IMR-90 (cell line): ENCODE measurements around the gene PLXNA4. TPM values are rescaled to one million over a fixed set of nuclear protein-coding genes. Genes with fewer than 3 reads are reported as not detected.

Source experiments
- ATAC-seq: fragments of 200-7000 bp; cut with Tn5 transposase; 2 replicates; pipeline ENCODE4 v1.9.1; 2020; ENCODE audit warnings: low read depth, mild to moderate bottlenecking, moderate library complexity
- BruUV-seq: library from RNA; stranded (reverse); fragments of 400-500 nt; replicated peaks from 2 replicates; lab custom pipeline; 2021; lab: Mats Ljungman, UMichigan
- CTCF ChIA-PET: fragments of 300-600 bp; formaldehyde crosslinking; extraction: SDS; loops from one replicate; lab custom pipeline; 2021; ENCODE audit warnings: antibody characterized with exemption; lab: Yijun Ruan, JAX
- POLR2A ChIA-PET: fragments of 300-600 bp; sonication (Branson Sonifier 250); formaldehyde crosslinking; loops from one replicate; lab custom pipeline; 2022; ENCODE audit warnings: antibody characterized with exemption; ENCODE audit not compliant: unreplicated experiment; lab: Charles Lee
- DNase-seq: peaks from one replicate; pipeline ENCODE4 v3.0.0; 2013
- H2AFZ ChIP-seq: replicated peaks from 2 replicates; pipeline ENCODE3; 2013; ENCODE audit warnings: low read length, mild to moderate bottlenecking; ENCODE audit not compliant: poor library complexity
- H2AK5ac ChIP-seq: 2 replicates; pipeline ENCODE4 v1.6.1; 2013; ENCODE audit warnings: low read depth, low read length, inconsistent platforms
- H2AK9ac ChIP-seq: replicated peaks from 2 replicates; pipeline ENCODE3; 2013; ENCODE audit warnings: mild to moderate bottlenecking, low read depth, low read length, moderate library complexity; ENCODE audit not compliant: poor library complexity
- H2BK120ac ChIP-seq: 2 replicates; pipeline ENCODE4 v1.6.1; 2013; ENCODE audit warnings: low read depth, low read length, inconsistent platforms
- H2BK15ac ChIP-seq: 3 replicates; pipeline ENCODE4 v1.6.1; 2013; ENCODE audit warnings: low read depth, low read length, inconsistent platforms
- H2BK20ac ChIP-seq: 2 replicates; pipeline ENCODE4 v1.6.1; 2013; ENCODE audit warnings: low read depth, mild to moderate bottlenecking, inconsistent platforms, low read length, moderate library complexity
- H2BK5ac ChIP-seq: 2 replicates; pipeline ENCODE4 v1.6.1; 2013; ENCODE audit warnings: mild to moderate bottlenecking, low read depth, low read length, inconsistent platforms; ENCODE audit not compliant: poor library complexity, severe bottlenecking
- H3K14ac ChIP-seq: replicated peaks from 2 replicates; pipeline ENCODE4 v1.6.1; 2013; ENCODE audit warnings: low read depth, low read length, inconsistent platforms
- H3K18ac ChIP-seq: 2 replicates; pipeline ENCODE4 v1.6.1; 2013; ENCODE audit warnings: low read depth, low read length, control low read depth
- H3K23ac ChIP-seq: 2 replicates; pipeline ENCODE4 v1.6.1; 2013; ENCODE audit warnings: low read depth, low read length, inconsistent platforms
- H3K27ac ChIP-seq: 2 replicates; pipeline ENCODE4 v1.5.1; 2013; ENCODE audit warnings: mild to moderate bottlenecking, control low read depth, low read length; ENCODE audit not compliant: insufficient read depth
- H3K27me3 ChIP-seq: 2 replicates; pipeline ENCODE4 v1.6.1; 2013; ENCODE audit warnings: low read length; ENCODE audit not compliant: control insufficient read depth, insufficient read depth
- H3K36me3 ChIP-seq: 2 replicates; pipeline ENCODE4 v1.6.1; 2013; ENCODE audit warnings: low read length, mixed read lengths; ENCODE audit not compliant: control insufficient read depth, insufficient read depth
- H3K4ac ChIP-seq: 2 replicates; pipeline ENCODE4 v1.6.1; 2013; ENCODE audit warnings: low read depth, low read length, inconsistent platforms
- H3K4me1 ChIP-seq: 2 replicates; pipeline ENCODE4 v1.6.1; 2013; ENCODE audit warnings: low read length, mixed read lengths; ENCODE audit not compliant: control insufficient read depth, insufficient read depth
- H3K4me2 ChIP-seq: 2 replicates; pipeline ENCODE4 v1.6.1; 2013; ENCODE audit warnings: low read depth, mild to moderate bottlenecking, control low read depth, low read length, moderate library complexity
- H3K4me3 ChIP-seq: 2 replicates; pipeline ENCODE4 v1.5.1; 2013; ENCODE audit warnings: low read depth, mild to moderate bottlenecking, control low read depth, low read length, moderate library complexity; ENCODE audit not compliant: insufficient read depth
- H3K56ac ChIP-seq: 2 replicates; pipeline ENCODE4 v1.6.1; 2013; ENCODE audit warnings: low read length, inconsistent platforms; ENCODE audit not compliant: insufficient read depth; ENCODE audit errors: extremely low read depth
- H3K79me1 ChIP-seq, 2 experiments: 2 replicates each; pipeline ENCODE4 v1.6.1; 2013; ENCODE audit warnings: low read length in 2 of 2, inconsistent platforms in 1 of 2, low read depth in 1 of 2
- H3K9ac ChIP-seq: 2 replicates; pipeline ENCODE4 v1.6.1; 2013; ENCODE audit warnings: low read depth, low read length, control low read depth
- H3K9me1 ChIP-seq: 2 replicates; pipeline ENCODE4 v1.6.1; 2013; ENCODE audit warnings: low read length, inconsistent platforms; ENCODE audit not compliant: insufficient read depth
- H3K9me3 ChIP-seq: 2 replicates; pipeline ENCODE4 v1.6.1; 2013; ENCODE audit warnings: low read length; ENCODE audit not compliant: control insufficient read depth, insufficient read depth
- H4K20me1 ChIP-seq: 2 replicates; pipeline ENCODE4 v1.6.1; 2013; ENCODE audit warnings: low read length, inconsistent platforms; ENCODE audit not compliant: insufficient read depth
- H4K5ac ChIP-seq: 2 replicates; pipeline ENCODE4 v1.6.1; 2013; ENCODE audit warnings: mild to moderate bottlenecking, low read depth, low read length, control low read depth
- H4K8ac ChIP-seq, 2 experiments: 2 replicates each; pipeline ENCODE4 v1.6.1; 2013; ENCODE audit warnings: low read depth in 2 of 2, low read length in 2 of 2, control low read depth in 1 of 2, inconsistent platforms in 1 of 2
- H4K91ac ChIP-seq: 2 replicates; pipeline ENCODE4 v1.6.1; 2013; ENCODE audit warnings: low read depth, low read length, inconsistent platforms; ENCODE audit not compliant: insufficient read depth
- BHLHE40 ChIP-seq: fragments of 150-350 bp; IDR thresholded peaks from 2 replicates; pipeline ENCODE4 v1.6.1; 2016; ENCODE audit warnings: mild to moderate bottlenecking, low read depth, low read length
- CEBPB ChIP-seq: IDR thresholded peaks from 2 replicates; pipeline ENCODE4 v1.6.1; 2012; ENCODE audit warnings: low read depth, low read length, improper control_type of control experiment
- MAFK ChIP-seq: IDR thresholded peaks from 2 replicates; pipeline ENCODE4 v1.6.1; 2012; ENCODE audit warnings: low read depth, low read length, improper control_type of control experiment
- MAZ ChIP-seq: IDR thresholded peaks from 2 replicates; pipeline ENCODE4 v1.6.1; 2012; ENCODE audit warnings: low read depth, mild to moderate bottlenecking, low read length, improper control_type of control experiment, moderate library complexity, borderline replicate concordance
- NFE2L2 ChIP-seq: fragments of 150-350 bp; IDR thresholded peaks from 2 replicates; pipeline ENCODE4 v1.6.1; 2016; ENCODE audit warnings: low read depth, mild to moderate bottlenecking, low read length
- RAD21 ChIP-seq: IDR thresholded peaks from 2 replicates; pipeline ENCODE4 v1.6.1; 2012; ENCODE audit warnings: low read length, improper control_type of control experiment
- RCOR1 ChIP-seq: IDR thresholded peaks from 2 replicates; pipeline ENCODE4 v1.6.1; 2012; ENCODE audit warnings: mild to moderate bottlenecking, low read length, improper control_type of control experiment; ENCODE audit not compliant: insufficient replicate concordance
- SMC3 ChIP-seq: fragments of 150-350 bp; IDR thresholded peaks from 2 replicates; pipeline ENCODE4 v1.6.1; 2016; ENCODE audit warnings: low read depth, mild to moderate bottlenecking, antibody characterized with exemption, low read length, moderate library complexity
- WGBS, 2 experiments: methylation state at CpG; one replicate each; pipeline versions ENCODE4 v1.1.5 to v1.1.7; 2013; ENCODE audit warnings: missing lambda C conversion rate in 2 of 2; ENCODE audit not compliant: insufficient read length in 1 of 2; ENCODE audit errors: extremely low coverage in 2 of 2; 5-methylcytosine and 5-hydroxymethylcytosine counted together
- dilution Hi-C: fragments of 300-500 bp; cut with HindIII; formaldehyde crosslinking; loops from one replicate; pipeline ENCODE4 v1.14.3; 2018; ENCODE audit warnings: low sequenced_read_pairs; ENCODE audit not compliant: unreplicated experiment
- in situ Hi-C: fragments of 300-500 bp; cut with MboI; formaldehyde crosslinking; loops from 3 replicates; pipeline ENCODE4 v1.14.3; 2019; ENCODE audit warnings: low sequenced_read_pairs, inconsistent platforms, mixed read lengths
- intact Hi-C: fragments of 100-400 bp; cut with micrococcal nuclease; formaldehyde crosslinking; loops from 2 replicates; pipeline ENCODE4 v1.10.0; 2022
- polyA plus RNA-seq, 3 experiments: library from polyadenylated mRNA; depleted of rRNA; stranded (reverse); fragments of >200 nt; gene quantifications; 2 replicates each; pipeline ENCODE4 v1.2.3, GENCODE V29; 2012; ENCODE audit warnings: low replicate concordance in 1 of 3
- total RNA-seq: library from RNA; depleted of rRNA; stranded (reverse); fragments of >200 nt; gene quantifications from 2 replicates; pipeline ENCODE4 v1.2.3, GENCODE V29; 2012
- TF ChIP-seq, protein P1 (sequence below): conservative IDR thresholded peaks from 2 replicates; pipeline ENCODE4 v1.5.1; 2012; ENCODE audit warnings: mild to moderate bottlenecking, low read depth, low read length, improper control_type of control experiment

PLXNA4 gene
- total and polyA plus RNA-seq, 2 of the 4 experiments (the other 2 are of a cell fraction) = under 0.01 TPM

DNA sequence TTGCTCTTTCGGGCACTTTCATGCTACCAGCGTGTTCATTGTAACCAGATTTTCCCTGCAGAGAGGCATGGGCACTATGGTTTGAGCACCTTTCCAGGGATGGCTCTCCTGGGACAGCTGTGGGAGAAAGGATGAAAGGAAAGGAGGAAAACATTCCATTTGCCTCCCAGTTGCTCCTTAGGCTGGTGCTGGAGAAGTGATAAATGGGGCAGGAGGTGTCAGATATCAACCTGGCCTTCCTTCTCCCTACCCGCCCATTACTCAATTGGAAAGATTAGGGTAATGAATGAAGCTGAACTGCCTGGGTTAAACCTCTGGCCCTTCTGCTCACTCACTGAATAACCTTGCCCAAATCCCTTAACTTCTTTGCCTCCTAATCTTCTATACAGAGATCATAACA lies 228.4 kb downstream of the PLXNA4 start:
- Histone ChIP-seq H4K20me1 (no peaks in the 10 kb centered on the region), H3K9me3 (no peaks in the 10 kb centered on the region), H3K9me1 (no peaks in the 10 kb centered on the region), H3K36me3 (no peaks in the 10 kb centered on the region), H3K4me3 (no peak overlapping the region), H2BK15ac (no peak overlapping the region), H4K5ac (no peak overlapping the region), H4K91ac (no peak overlapping the region), H3K9ac (no peak overlapping the region), H3K56ac (no peak overlapping the region), H3K4me2 (no peak overlapping the region), H3K18ac (no peak overlapping the region), H2AK5ac (no peak overlapping the region), H3K4me1 (no peaks in the 10 kb centered on the region), H3K27ac (no peak overlapping the region), H3K23ac (no peak overlapping the region), H2BK120ac (no peak overlapping the region), H2BK20ac (no peak overlapping the region), H3K4ac (no peak overlapping the region), H2AFZ (no peak overlapping the region), H3K79me1 (no peaks in the 10 kb centered on the region), H2BK5ac (no peak overlapping the region), H3K14ac (no peak overlapping the region), H3K27me3 (no peaks in the 10 kb centered on the region), H2AK9ac (no peak overlapping the region), H4K8ac (no peak overlapping the region)
- in situ Hi-C loops (no loop called here), dilution Hi-C loops (no loop called here), intact Hi-C loops (no loop called here)
- CTCF ChIA-PET = no interaction called here
- WGBS, 2 experiments = no CpG with 5 or more reads among the region's 3 CpGs
- no TSS peak for BruUV-seq
- POLR2A ChIA-PET = no interaction called here
- TF ChIP-seq MAZ = no peak
- TF ChIP-seq SMC3 = no peak
- TF ChIP-seq MAFK = no peak
- TF ChIP-seq RCOR1 = no peak
- TF ChIP-seq NFE2L2 = no peak
- no peak for TF ChIP-seq BHLHE40
- no peak for TF ChIP-seq CEBPB
- TF ChIP-seq, protein P1, sequence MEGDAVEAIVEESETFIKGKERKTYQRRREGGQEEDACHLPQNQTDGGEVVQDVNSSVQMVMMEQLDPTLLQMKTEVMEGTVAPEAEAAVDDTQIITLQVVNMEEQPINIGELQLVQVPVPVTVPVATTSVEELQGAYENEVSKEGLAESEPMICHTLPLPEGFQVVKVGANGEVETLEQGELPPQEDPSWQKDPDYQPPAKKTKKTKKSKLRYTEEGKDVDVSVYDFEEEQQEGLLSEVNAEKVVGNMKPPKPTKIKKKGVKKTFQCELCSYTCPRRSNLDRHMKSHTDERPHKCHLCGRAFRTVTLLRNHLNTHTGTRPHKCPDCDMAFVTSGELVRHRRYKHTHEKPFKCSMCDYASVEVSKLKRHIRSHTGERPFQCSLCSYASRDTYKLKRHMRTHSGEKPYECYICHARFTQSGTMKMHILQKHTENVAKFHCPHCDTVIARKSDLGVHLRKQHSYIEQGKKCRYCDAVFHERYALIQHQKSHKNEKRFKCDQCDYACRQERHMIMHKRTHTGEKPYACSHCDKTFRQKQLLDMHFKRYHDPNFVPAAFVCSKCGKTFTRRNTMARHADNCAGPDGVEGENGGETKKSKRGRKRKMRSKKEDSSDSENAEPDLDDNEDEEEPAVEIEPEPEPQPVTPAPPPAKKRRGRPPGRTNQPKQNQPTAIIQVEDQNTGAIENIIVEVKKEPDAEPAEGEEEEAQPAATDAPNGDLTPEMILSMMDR = no peak
- TF ChIP-seq RAD21 = no peak
- no peak for DNase-seq
- no peak for ATAC-seq
